Mucosa of rectum (tissue), 2 donors: ENCODE measurements around the gene SP6.

ENCODE experiments used
- H3K27ac ChIP-seq, 2 donors: one replicate each; pipeline ENCODE4 v1.7.0; 2013; ENCODE audit warnings: inconsistent platforms in 2 of 2, low read depth in 2 of 2, low read length in 2 of 2
- H3K27me3 ChIP-seq, 2 donors: one replicate each; pipeline ENCODE4 v1.7.0; 2013; ENCODE audit warnings: low read length in 2 of 2; ENCODE audit not compliant: control insufficient read depth in 2 of 2, insufficient read depth in 2 of 2
- H3K36me3 ChIP-seq, 2 donors: one replicate each; pipeline ENCODE4 v1.7.0; 2013; ENCODE audit warnings: low read length in 2 of 2; ENCODE audit not compliant: control insufficient read depth in 2 of 2, insufficient read depth in 2 of 2
- H3K4me1 ChIP-seq, 2 donors: one replicate each; pipeline ENCODE4 v1.7.0; 2013; ENCODE audit warnings: low read length in 2 of 2, mild to moderate bottlenecking in 1 of 2; ENCODE audit not compliant: control insufficient read depth in 2 of 2, insufficient read depth in 2 of 2
- H3K4me3 ChIP-seq, 2 donors: one replicate each; pipeline ENCODE4 v1.7.0; 2013; ENCODE audit warnings: low read length in 2 of 2
- H3K9ac ChIP-seq, 2 donors: one replicate each; pipeline ENCODE4 v1.7.0; 2013; ENCODE audit warnings: low read length in 2 of 2, low read depth in 1 of 2, mild to moderate bottlenecking in 1 of 2
- H3K9me3 ChIP-seq, 2 donors: one replicate each; pipeline ENCODE4 v1.7.0; 2013; ENCODE audit warnings: low read length in 2 of 2; ENCODE audit not compliant: control insufficient read depth in 2 of 2
- donor health status: healthy.
- donor health status: Normal muscosa, but diverticular disease.

The SP6 gene

DNA sequence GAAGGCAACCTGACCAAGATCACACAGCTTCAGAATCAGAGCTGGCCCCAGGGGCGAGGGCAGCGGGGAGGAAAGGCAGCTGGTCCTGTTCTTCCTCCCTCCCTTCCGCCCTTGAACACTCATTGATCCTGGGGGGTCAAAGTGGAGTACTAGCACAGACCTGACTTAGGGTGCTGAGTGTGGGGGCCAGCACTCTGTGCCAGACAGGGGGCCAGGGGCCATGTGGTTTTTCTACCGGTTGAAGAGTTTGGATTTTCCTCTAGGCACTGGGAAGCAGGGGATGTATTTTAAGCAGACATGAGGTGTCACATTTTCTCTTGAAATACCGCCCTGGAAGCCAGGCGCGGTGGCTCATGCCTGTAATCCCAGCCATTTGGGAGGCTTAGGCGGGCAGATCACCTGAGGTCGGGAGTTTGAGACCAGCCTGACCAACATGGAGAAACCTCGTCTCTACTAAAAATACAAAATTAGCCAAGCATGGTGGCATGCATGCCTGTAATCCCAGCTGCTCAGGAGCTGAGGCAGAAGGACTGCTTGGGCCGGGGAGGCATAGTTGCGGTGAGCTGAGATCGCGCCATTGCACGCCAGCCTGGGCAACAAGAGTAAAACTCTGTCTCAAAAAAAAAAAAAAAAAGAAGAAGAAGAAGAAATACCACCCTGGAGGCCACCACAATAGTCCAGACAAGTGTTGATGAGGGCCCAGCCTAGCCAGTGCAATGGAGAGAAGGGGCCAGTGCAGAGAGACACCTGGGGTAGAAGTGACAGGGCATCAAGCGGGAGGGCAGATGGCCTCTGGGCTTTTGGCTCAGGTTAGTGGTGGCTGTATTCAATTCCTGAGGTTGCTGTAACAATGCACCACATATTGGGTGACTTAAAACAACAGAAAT is 44.7 kb downstream of the SP6 start:
- Histone ChIP-seq H3K4me1 (peaks cover 15% of the 10 kb centered on the region in 2 donors), H3K27ac (no peak overlapping the region), H3K9me3 (no peaks in the 10 kb centered on the region), H3K9ac (no peak overlapping the region), H3K27me3 (no peaks in the 10 kb centered on the region), H3K4me3 (no peak overlapping the region), H3K36me3 (peaks cover 37 to 39% of the 10 kb centered on the region in 2 donors)

- Histone ChIP-seq H3K4me3 (no peak overlapping the region), H3K9ac (no peak overlapping the region), H3K27ac (no peak overlapping the region), H3K36me3 (peaks cover 29% of the 10 kb centered on the region in 2 donors), H3K4me1 (peaks cover 0 to under 1% of the 10 kb centered on the region in 2 donors), H3K9me3 (no peaks in the 10 kb centered on the region), H3K27me3 (no peaks in the 10 kb centered on the region)
Measured at GRCh38 chr17:47804461-47804860, 46.5 kb downstream of the SP6 start.

- Histone ChIP-seq H3K9me3 (no peaks in the 10 kb centered on the region), H3K4me1 (no peaks in the 10 kb centered on the region), H3K27me3 (no peaks in the 10 kb centered on the region), H3K4me3 (no peak overlapping the region), H3K36me3 (peaks cover 22% of the 10 kb centered on the region in 2 donors), H3K9ac (no peak overlapping the region), H3K27ac (no peak overlapping the region)
Measured at GRCh38 chr17:47803751-47804150, 47.2 kb downstream of the SP6 start.

- H3K9me3 ChIP-seq: no peaks in the 10 kb centered on the region
- H3K9ac ChIP-seq: no peak overlapping the region
- no peak overlapping the region for H3K4me3 ChIP-seq
- no peak overlapping the region for H3K27ac ChIP-seq
- H3K27me3 ChIP-seq: no peaks in the 10 kb centered on the region
- no peaks in the 10 kb centered on the region for H3K4me1 ChIP-seq
- peaks cover 17% of the 10 kb centered on the region in 2 donors for H3K36me3 ChIP-seq
Measured at GRCh38 chr17:47803201-47803600, 47.8 kb downstream of the SP6 start.

- Histone ChIP-seq H3K27me3 (no peaks in the 10 kb centered on the region), H3K9me3 (no peaks in the 10 kb centered on the region), H3K27ac (no peak overlapping the region), H3K4me1 (no peaks in the 10 kb centered on the region), H3K36me3 (peaks cover 9 to 10% of the 10 kb centered on the region in 2 donors), H3K4me3 (no peak overlapping the region), H3K9ac (no peak overlapping the region)
Measured at GRCh38 chr17:47802341-47803022, 48.5 kb downstream of the SP6 start.

DNA sequence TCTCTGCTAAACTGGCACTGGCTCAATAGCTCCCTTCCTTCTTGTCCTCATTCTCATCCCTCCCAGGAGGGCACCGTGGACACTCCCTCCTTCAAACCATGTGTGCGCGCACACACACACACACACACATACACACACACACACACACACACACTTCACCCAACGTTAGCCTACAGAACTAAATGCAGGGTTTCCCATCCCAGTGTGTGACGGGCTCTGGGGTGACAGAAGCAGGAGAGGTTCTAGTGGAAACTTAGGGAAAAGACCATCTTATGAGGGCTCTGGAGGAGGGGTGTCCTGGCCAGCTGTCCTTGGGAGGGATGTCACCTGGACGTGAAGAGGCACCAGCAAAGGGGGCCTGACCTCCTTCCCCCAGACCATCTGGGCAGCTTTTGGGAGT is 49.1 kb downstream of the SP6 start:
- Histone ChIP-seq H3K36me3 (peaks cover 4% of the 10 kb centered on the region in 2 donors), H3K9me3 (no peaks in the 10 kb centered on the region), H3K9ac (no peak overlapping the region), H3K27me3 (no peaks in the 10 kb centered on the region), H3K4me1 (no peaks in the 10 kb centered on the region), H3K27ac (no peak overlapping the region), H3K4me3 (no peak overlapping the region)

DNA sequence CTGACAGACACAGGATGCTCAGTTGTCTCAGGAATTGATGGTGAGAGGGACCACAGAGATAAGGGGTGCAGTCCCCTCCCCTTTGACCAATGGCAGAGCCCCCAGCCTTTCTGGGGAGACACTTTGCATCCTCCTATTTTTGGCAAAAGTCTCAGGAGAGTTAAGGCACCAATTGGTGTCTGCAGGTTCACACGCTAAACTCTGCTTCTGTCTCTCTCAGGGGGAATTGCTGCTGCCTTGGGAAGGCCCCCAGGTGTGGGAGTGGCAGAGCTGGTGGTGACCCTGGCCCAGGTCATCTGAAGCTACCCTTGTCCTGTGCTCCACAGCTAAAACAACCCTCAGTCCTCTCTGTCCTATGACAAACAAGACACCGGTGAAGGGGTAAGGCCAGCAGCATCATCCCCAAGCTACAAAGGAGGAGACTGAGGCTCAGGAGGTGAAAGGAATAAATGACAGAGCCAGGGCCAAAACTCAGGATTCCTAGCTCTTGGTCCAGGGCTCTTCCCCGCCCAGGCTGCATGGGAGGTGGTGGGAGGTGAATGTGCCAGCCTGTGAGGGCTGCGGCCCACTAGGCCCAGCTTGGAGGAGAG is 49.7 kb downstream of the SP6 start:
- Histone ChIP-seq H3K4me3 (no peak overlapping the region), H3K9ac (no peak overlapping the region), H3K9me3 (no peaks in the 10 kb centered on the region), H3K27ac (no peak overlapping the region), H3K4me1 (no peaks in the 10 kb centered on the region), H3K27me3 (no peaks in the 10 kb centered on the region), H3K36me3 (no peaks in the 10 kb centered on the region)

DNA sequence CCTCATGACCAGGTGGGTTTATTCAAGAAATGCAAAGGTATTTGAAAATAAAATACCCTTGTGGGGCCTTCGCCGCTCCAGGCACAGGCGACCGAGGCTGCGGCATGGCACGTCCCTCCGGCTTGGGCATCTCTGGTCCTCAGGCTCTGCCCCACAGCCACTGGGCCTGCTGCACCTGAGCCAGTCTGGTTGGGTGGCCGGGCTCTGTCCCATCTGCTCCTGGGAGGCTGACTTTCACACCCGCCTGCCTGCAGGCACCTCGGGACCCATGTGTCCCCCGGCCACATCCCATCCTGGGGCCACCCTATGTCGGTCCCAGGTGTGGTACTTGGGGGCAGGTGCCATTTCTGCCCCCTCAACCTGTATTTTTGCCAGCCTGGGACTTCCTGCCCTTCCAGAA is 50.3 kb downstream of the SP6 start:
- no peaks in the 10 kb centered on the region for H3K27me3 ChIP-seq
- no peak overlapping the region for H3K4me3 ChIP-seq
- H3K9ac ChIP-seq: no peak overlapping the region
- no peaks in the 10 kb centered on the region for H3K9me3 ChIP-seq
- H3K27ac ChIP-seq: no peak overlapping the region
- H3K4me1 ChIP-seq: no peaks in the 10 kb centered on the region
- no peaks in the 10 kb centered on the region for H3K36me3 ChIP-seq

DNA sequence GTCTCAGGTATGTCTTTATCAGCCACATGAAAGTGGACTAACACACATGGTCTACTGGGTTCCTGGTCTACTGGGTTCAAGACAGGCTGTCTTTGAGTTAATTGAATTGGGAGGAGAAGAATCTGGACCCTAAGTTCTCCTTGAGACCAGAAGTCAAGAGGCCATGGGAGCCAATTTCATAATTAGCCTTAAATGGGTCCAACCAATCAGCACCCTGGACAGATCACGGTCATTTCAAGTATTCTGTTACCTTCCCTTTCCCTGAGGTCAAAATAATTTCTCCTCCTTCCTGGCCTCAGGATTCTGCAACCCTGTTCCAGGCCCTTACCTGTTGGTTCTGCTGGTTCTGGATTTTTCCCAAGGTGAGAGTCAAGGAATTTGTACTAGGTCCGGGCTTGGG is 53.2 kb downstream of the SP6 start:
- Histone ChIP-seq H3K4me1 (no peaks in the 10 kb centered on the region), H3K27ac (no peak overlapping the region), H3K9me3 (no peaks in the 10 kb centered on the region), H3K9ac (no peak overlapping the region), H3K27me3 (peaks cover 10 to 15% of the 10 kb centered on the region in 2 donors), H3K36me3 (no peaks in the 10 kb centered on the region), H3K4me3 (no peak overlapping the region)
